Esophagus muscularis mucosa (tissue), 4 donors: ENCODE data around the gene DDR1. TPM values are rescaled to one million over a fixed set of nuclear protein-coding genes. Genes with fewer than 3 reads are reported as not detected.

ENCODE experiments used
- DNase-seq: peaks from one replicate; pipeline ENCODE4 v3.0.0-alpha.2; 2017; ENCODE audit errors: extremely low spot score
- H3K27ac ChIP-seq, 4 donors: fragments of 200-600 bp; sonication (generic); replicated peaks in 1 of 4; 1 replicate in 3 of 4; 2 replicates in 1 of 4; pipeline ENCODE4 v1.5.1; 2016 to 2019; ENCODE audit warnings: mild to moderate bottlenecking in 1 of 4
- H3K27me3 ChIP-seq, 4 donors: fragments of 200-600 bp; sonication (generic); one replicate each; pipeline versions ENCODE4 v1.5.1 to v1.6.0; 2016 to 2019
- H3K36me3 ChIP-seq, 4 donors: fragments of 200-600 bp; sonication (generic); one replicate each; pipeline ENCODE4 v1.5.1; 2016 to 2019
- H3K4me1 ChIP-seq, 4 donors: fragments of 200-600 bp; sonication (generic); one replicate each; pipeline ENCODE4 v1.5.1; 2016 to 2019
- H3K4me3 ChIP-seq, 4 donors: fragments of 200-600 bp; sonication (generic); 1 replicate in 2 of 4; 2 replicates in 2 of 4; pipeline ENCODE4 v1.5.1; 2016 to 2019; ENCODE audit warnings: mild to moderate bottlenecking in 4 of 4, moderate library complexity in 1 of 4
- H3K9me3 ChIP-seq, 4 donors: fragments of 200-600 bp; sonication (generic); 1 replicate in 3 of 4; 2 replicates in 1 of 4; pipeline ENCODE4 v1.5.1; 2016 to 2019
- EP300 ChIP-seq: sonication (generic); formaldehyde crosslinking; IDR thresholded peaks from one replicate; pipeline ENCODE4 v1.6.1; 2017; ENCODE audit warnings: antibody characterized with exemption
- POLR2A ChIP-seq: fragments of 450-650 bp; IDR thresholded peaks from one replicate; pipeline ENCODE4 v1.6.1; 2017; ENCODE audit warnings: antibody characterized with exemption, moderate library complexity, mild to moderate bottlenecking, low read depth
- POLR2AphosphoS5 ChIP-seq, 2 donors: sonication (generic); formaldehyde crosslinking; IDR thresholded peaks; one replicate each; pipeline ENCODE4 v1.6.1; 2017; ENCODE audit warnings: antibody characterized with exemption in 2 of 2
- WGBS: methylation state at CpG from one replicate; pipeline ENCODE4 v1.1.5; 2018; 5-methylcytosine and 5-hydroxymethylcytosine counted together
- intact Hi-C: fragments of 100-400 bp; cut with DNase I; formaldehyde crosslinking; loops from one replicate; pipeline ENCODE4 v1.15.1; 2023
- total RNA-seq, 4 donors: library from RNA; depleted of rRNA; stranded (reverse); fragments of >200 nt; gene quantifications; one replicate each; pipeline versions ENCODE4 v1.1.0 to v1.2.1, GENCODE V29; 2016
- TF ChIP-seq, protein P1 (sequence below), 3 experiments: fragments of 200-600 bp in 2 of 3; fragments of 450-650 bp in 1 of 3; sonication (generic) in 2 of 3; IDR thresholded peaks; one replicate each; pipeline ENCODE4 v1.5.1; 2017 to 2019; ENCODE audit warnings: antibody characterized with exemption in 3 of 3, mild to moderate bottlenecking in 2 of 3, moderate library complexity in 1 of 3

The DDR1 gene
- total RNA-seq, 4 donors from 2014 or later: 10.4 to 37.9 (median 23.3) TPM

DNA sequence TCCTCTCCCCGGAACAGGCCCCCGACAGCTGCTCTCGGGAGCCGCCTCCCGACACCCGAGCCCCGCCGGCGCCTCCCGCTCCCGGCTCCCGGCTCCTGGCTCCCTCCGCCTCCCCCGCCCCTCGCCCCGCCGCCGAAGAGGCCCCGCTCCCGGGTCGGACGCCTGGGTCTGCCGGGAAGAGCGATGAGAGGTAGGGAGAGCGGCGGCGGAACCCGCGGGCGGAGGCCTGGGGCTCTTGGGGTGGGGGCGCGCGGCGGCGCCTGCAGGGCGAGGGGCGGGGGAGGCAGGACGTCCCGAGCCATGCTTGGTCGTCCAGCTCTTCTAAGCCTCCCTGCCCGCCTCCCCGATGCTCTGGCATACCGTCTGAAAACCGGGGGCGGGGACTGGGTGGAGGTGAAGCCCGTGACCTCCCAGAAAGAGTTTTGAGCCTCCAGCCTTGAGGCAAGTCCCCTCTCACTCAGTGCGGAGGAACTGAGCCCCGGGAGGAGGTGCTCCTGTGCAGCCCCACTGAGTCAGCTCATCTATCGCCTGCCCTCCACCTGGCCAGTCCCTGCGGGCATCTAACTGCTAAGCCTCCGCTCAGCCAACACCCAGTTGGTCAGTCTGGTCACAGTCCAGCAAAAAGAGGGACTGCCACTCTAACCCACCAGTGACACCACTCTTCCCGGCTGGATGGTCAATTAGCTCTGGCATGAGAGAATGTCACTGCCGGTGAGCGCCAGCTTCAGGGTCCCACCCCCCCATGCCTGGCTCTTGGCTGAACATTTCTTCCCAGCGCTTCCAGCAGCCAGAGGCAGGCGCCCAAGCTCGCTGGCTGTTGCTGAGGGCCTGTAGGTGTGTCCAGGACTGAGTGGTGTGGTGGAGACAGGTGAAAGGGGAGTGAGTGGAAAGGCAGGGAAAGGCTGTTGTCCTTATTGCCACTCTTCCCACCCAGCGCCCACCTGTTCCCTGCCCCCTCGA, 482 bp downstream of the DDR1 start:
- DNase-seq: no peak
- Histone ChIP-seq H3K4me3 (peak overlapping the region; percentile 67 to 87 (median 77)), H3K36me3 (peaks cover 0 to 12% (median 9%) of the 10 kb centered on the region in 4 donors), H3K27me3 (no peaks in the 10 kb centered on the region), H3K4me1 (peaks cover 34 to 65% (median 55%) of the 10 kb centered on the region in 4 donors), H3K9me3 (no peaks in the 10 kb centered on the region), H3K27ac (peak overlapping the region; percentile 85 to 93 (median 90))
- TF ChIP-seq EP300 (no peak), POLR2A (no peak), POLR2AphosphoS5 (IDR thresholded peaks at IDR 0.05) (peak in 1 of 2 donors; percentile 5)
- TF ChIP-seq, protein P1, sequence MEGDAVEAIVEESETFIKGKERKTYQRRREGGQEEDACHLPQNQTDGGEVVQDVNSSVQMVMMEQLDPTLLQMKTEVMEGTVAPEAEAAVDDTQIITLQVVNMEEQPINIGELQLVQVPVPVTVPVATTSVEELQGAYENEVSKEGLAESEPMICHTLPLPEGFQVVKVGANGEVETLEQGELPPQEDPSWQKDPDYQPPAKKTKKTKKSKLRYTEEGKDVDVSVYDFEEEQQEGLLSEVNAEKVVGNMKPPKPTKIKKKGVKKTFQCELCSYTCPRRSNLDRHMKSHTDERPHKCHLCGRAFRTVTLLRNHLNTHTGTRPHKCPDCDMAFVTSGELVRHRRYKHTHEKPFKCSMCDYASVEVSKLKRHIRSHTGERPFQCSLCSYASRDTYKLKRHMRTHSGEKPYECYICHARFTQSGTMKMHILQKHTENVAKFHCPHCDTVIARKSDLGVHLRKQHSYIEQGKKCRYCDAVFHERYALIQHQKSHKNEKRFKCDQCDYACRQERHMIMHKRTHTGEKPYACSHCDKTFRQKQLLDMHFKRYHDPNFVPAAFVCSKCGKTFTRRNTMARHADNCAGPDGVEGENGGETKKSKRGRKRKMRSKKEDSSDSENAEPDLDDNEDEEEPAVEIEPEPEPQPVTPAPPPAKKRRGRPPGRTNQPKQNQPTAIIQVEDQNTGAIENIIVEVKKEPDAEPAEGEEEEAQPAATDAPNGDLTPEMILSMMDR (IDR thresholded peaks at IDR 0.05): no peak
- intact Hi-C loops: loop anchor here (10.0 kb wide), 1 partner anchor 200 kb away; the partner anchor contains the start of gene PPP1R18
- WGBS: 8% methylated on average over 11 of the region's 59 CpGs

GRCh38 chr6:30885481-30885998, 1.2 kb downstream of the DDR1 start:
- no peak for DNase-seq
- Histone ChIP-seq H3K27me3 (no peaks in the 10 kb centered on the region), H3K4me1 (peaks cover 34 to 72% (median 59%) of the 10 kb centered on the region in 4 donors), H3K9me3 (no peaks in the 10 kb centered on the region), H3K4me3 (peak overlapping the region; percentile 67 to 87 (median 77)), H3K27ac (peak overlapping the region; percentile 85 to 93 (median 90)), H3K36me3 (peaks cover 0 to 20% (median 13%) of the 10 kb centered on the region in 4 donors)
- 35% methylated on average over 6 of the region's 7 CpGs for WGBS
- no peak for TF ChIP-seq POLR2A
- no peak for TF ChIP-seq EP300
- TF ChIP-seq POLR2AphosphoS5 (IDR thresholded peaks at IDR 0.05): no peak
- TF ChIP-seq, protein P1 (IDR thresholded peaks at IDR 0.05): no peak
- intact Hi-C loops: loop anchor here (10.0 kb wide), 1 partner anchor 201 kb away; the partner anchor contains the start of gene PPP1R18

GRCh38 chr6:30885999-30886896, 1.9 kb downstream of the DDR1 start:
- H3K27ac ChIP-seq: peak overlapping the region; percentile 85 to 93 (median 90)
- intact Hi-C loops: loop anchor here (10.0 kb wide), 1 partner anchor 201 kb away; the partner anchor contains the start of gene PPP1R18
- 37% methylated on average over 17 of the region's 18 CpGs for WGBS
- H3K4me3 ChIP-seq: peak overlapping the region; percentile 67 to 87 (median 77)
- TF ChIP-seq POLR2AphosphoS5 (IDR thresholded peaks at IDR 0.05): peak; percentile 48 to 63
- no peak for TF ChIP-seq EP300
- H3K36me3 ChIP-seq: peaks cover 0 to 26% (median 18%) of the 10 kb centered on the region in 4 donors
- peaks cover 34 to 75% (median 61%) of the 10 kb centered on the region in 4 donors for H3K4me1 ChIP-seq
- H3K27me3 ChIP-seq: no peaks in the 10 kb centered on the region
- no peak for DNase-seq
- H3K9me3 ChIP-seq: no peaks in the 10 kb centered on the region

DNA sequence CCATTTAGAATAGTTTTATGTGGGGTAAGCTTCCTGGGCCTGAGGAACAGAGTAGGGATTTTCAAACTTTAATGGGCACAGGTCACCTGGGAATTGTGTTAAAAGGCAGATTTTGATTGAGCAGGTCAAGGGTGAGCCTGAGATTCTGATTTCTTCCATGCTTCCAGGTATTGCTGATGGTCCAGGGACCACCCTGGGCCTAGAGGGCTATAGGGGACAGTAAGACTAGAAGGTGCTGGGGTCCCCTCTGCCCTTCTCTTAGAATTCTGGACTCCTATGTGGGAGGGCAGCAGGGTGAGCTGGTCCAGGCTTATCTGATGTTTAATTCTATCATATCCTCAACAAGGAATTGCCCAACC, 2.6 kb downstream of the DDR1 start:
- Histone ChIP-seq H3K4me1 (peaks cover 34 to 74% (median 59%) of the 10 kb centered on the region in 4 donors), H3K27me3 (no peaks in the 10 kb centered on the region), H3K4me3 (no peak overlapping the region), H3K36me3 (peaks cover 0 to 30% (median 19%) of the 10 kb centered on the region in 4 donors), H3K27ac (peak overlapping the region; percentile 85 to 93 (median 90)), H3K9me3 (no peaks in the 10 kb centered on the region)
- DNase-seq: no peak
- TF ChIP-seq, protein P1 (IDR thresholded peaks at IDR 0.05): no peak
- no peak for TF ChIP-seq POLR2A
- no peak for TF ChIP-seq POLR2AphosphoS5 (IDR thresholded peaks at IDR 0.05)
- TF ChIP-seq EP300: no peak
- intact Hi-C loops: loop anchor here (10.0 kb wide), 1 partner anchor 202 kb away; the partner anchor contains the start of gene PPP1R18
